Activated CD8-positive, alpha-beta memory T cell treated with anti-CD3 and anti-CD28 coated beads for 24 hours (primary cell): ENCODE data around the gene ARHGEF12.

Experiments
- DNase-seq: peaks from one replicate; pipeline ENCODE4 v3.0.0-alpha.2; 2020

The ARHGEF12 gene

GRCh38 chr11:120388261-120388660 lies 52.0 kb downstream of the ARHGEF12 start:
- DNase-seq, result no peak

GRCh38 chr11:120389693-120390584 lies 53.7 kb downstream of the ARHGEF12 start:
- DNase-seq, result no peak

GRCh38 chr11:120390585-120390922 lies 54.3 kb downstream of the ARHGEF12 start:
- no peak for DNase-seq

GRCh38 chr11:120391292-120391691 lies 55.1 kb downstream of the ARHGEF12 start:
- DNase-seq, result no peak

- DNase-seq, result no peak
Measured at GRCh38 chr11:120391854-120392253, 55.6 kb downstream of the ARHGEF12 start.

GRCh38 chr11:120392314-120392713 lies 56.1 kb downstream of the ARHGEF12 start:
- DNase-seq, result no peak

GRCh38 chr11:120392793-120393192 lies 56.6 kb downstream of the ARHGEF12 start:
- DNase-seq, result no peak

- DNase-seq, result no peak
Measured at GRCh38 chr11:120394119-120394518, 57.9 kb downstream of the ARHGEF12 start.

- DNase-seq, result no peak
Measured at GRCh38 chr11:120395778-120396177, 59.6 kb downstream of the ARHGEF12 start.

GRCh38 chr11:120398132-120398531 lies 61.9 kb downstream of the ARHGEF12 start:
- DNase-seq, result no peak

GRCh38 chr11:120399307-120399706 lies 63.1 kb downstream of the ARHGEF12 start:
- no peak for DNase-seq

GRCh38 chr11:120400564-120401364 lies 64.6 kb downstream of the ARHGEF12 start:
- no peak for DNase-seq

- no peak for DNase-seq
Measured at GRCh38 chr11:120401506-120401905, 65.3 kb downstream of the ARHGEF12 start.

GRCh38 chr11:120403966-120404365 lies 67.8 kb downstream of the ARHGEF12 start:
- no peak for DNase-seq

GRCh38 chr11:120404495-120404894 lies 68.3 kb downstream of the ARHGEF12 start:
- no peak for DNase-seq

GRCh38 chr11:120409655-120410054 lies 73.4 kb downstream of the ARHGEF12 start:
- no peak for DNase-seq

GRCh38 chr11:120410622-120411380 lies 74.6 kb downstream of the ARHGEF12 start:
- DNase-seq, result no peak

- DNase-seq, result no peak
Measured at GRCh38 chr11:120413480-120413879, 77.3 kb downstream of the ARHGEF12 start.

- DNase-seq, result no peak
Measured at GRCh38 chr11:120420572-120420971, 84.4 kb downstream of the ARHGEF12 start.

GRCh38 chr11:120424185-120424969 lies 88.2 kb downstream of the ARHGEF12 start:
- no peak for DNase-seq

GRCh38 chr11:120424970-120425332 lies 88.7 kb downstream of the ARHGEF12 start:
- no peak for DNase-seq

GRCh38 chr11:120425527-120425926 lies 89.3 kb downstream of the ARHGEF12 start:
- DNase-seq, result no peak

GRCh38 chr11:120430146-120430545 lies 93.9 kb downstream of the ARHGEF12 start:
- DNase-seq, result no peak
